K562 (cell line): ENCODE results near the gene ANO10. TPM values are rescaled to one million over a fixed set of nuclear protein-coding genes. Genes with fewer than 3 reads are reported as not detected.

Experiments used
- CREB5 ChIP-seq: fragments of 250-450 bp; sonication (Bioruptor Pico); IDR thresholded peaks from 2 replicates; pipeline ENCODE4 v1.5.0; 2020; ENCODE audit warnings: mild to moderate bottlenecking
- HBP1 ChIP-seq: fragments of 450-650 bp; formaldehyde crosslinking; IDR thresholded peaks from 2 replicates; pipeline ENCODE4 v1.4.0; 2022; ENCODE audit warnings: missing genetic modification characterization
- HDAC6 ChIP-seq: IDR thresholded peaks from 2 replicates; pipeline ENCODE4 v1.6.1; 2012; ENCODE audit warnings: low read depth, mild to moderate bottlenecking, control low read depth, inconsistent platforms, low read length, moderate library complexity
- MAZ ChIP-seq, 2 experiments: fragments of 450-650 bp in 1 of 2; sonication (generic) in 1 of 2; formaldehyde crosslinking; IDR thresholded peaks in 1 of 2; conservative IDR thresholded peaks in 1 of 2; 2 replicates each; pipeline versions ENCODE4 v1.4.0 to v1.5.0; 2020; ENCODE audit warnings: mild to moderate bottlenecking in 1 of 2, missing genetic modification reagents in 1 of 2
- MTA2 ChIP-seq: fragments of 450-650 bp; IDR thresholded peaks from 2 replicates; pipeline ENCODE4 v1.6.1; 2016; ENCODE audit warnings: low read depth
- PRDM10 ChIP-seq: fragments of 450-650 bp; IDR thresholded peaks from 2 replicates; pipeline ENCODE4 v1.6.1; 2018; ENCODE audit not compliant: partially characterized antibody
- PRMT5 ChIP-seq: sonication (generic); formaldehyde crosslinking; IDR thresholded peaks from 2 replicates; pipeline ENCODE4 v1.5.0; 2020; ENCODE audit warnings: missing genetic modification reagents
- RNF219 ChIP-seq: fragments of 250-450 bp; sonication (Bioruptor Pico); IDR thresholded peaks from 2 replicates; pipeline ENCODE4 v1.5.0; 2022; ENCODE audit warnings: mild to moderate bottlenecking
- TFAP4 ChIP-seq: sonication (generic); formaldehyde crosslinking; IDR thresholded peaks from 2 replicates; pipeline ENCODE4 v1.8.0; 2022; ENCODE audit warnings: missing genetic modification reagents, mild to moderate bottlenecking, moderate library complexity, borderline replicate concordance
- VEZF1 ChIP-seq: fragments of 200-800 bp; sonication (Bioruptor generic); IDR thresholded peaks from 2 replicates; pipeline ENCODE4 v1.6.1; 2017; ENCODE audit warnings: missing genetic modification characterization, missing compliant biosample characterization
- YY1 ChIP-seq, 3 experiments: IDR thresholded peaks; 2 replicates each; pipeline ENCODE4 v1.6.1; 2011; ENCODE audit warnings: low read length in 2 of 3, mild to moderate bottlenecking in 2 of 3, moderate library complexity in 2 of 3, borderline replicate concordance in 1 of 3, control low read depth in 1 of 3, low read depth in 1 of 3; ENCODE audit not compliant: insufficient read depth in 3 of 3, insufficient replicate concordance in 2 of 3, control insufficient read depth in 1 of 3, insufficient read length in 1 of 3; ENCODE audit errors: extremely low read depth in 1 of 3
- ZNF23 ChIP-seq: fragments of 250-450 bp; sonication (Bioruptor Pico); IDR thresholded peaks from 2 replicates; pipeline ENCODE4 v1.4.0; 2020; ENCODE audit warnings: mild to moderate bottlenecking
- ZNF253 ChIP-seq: fragments of 250-450 bp; sonication (Bioruptor Pico); conservative IDR thresholded peaks from 2 replicates; pipeline ENCODE4 v1.6.1; 2021; ENCODE audit warnings: mild to moderate bottlenecking
- polyA plus RNA-seq, 8 experiments: library from polyadenylated mRNA; depleted of rRNA in 4 of 8; stranded (reverse) in 5 of 8; unstranded in 3 of 8; fragments of >200 nt; fragmentation: Nextera tagmentation in 2 of 8; fragmentation: Illumina TruSeq in 1 of 8; extraction: Ambion mirVana in 2 of 8; extraction: Trizol in 1 of 8; gene quantifications; 2 replicates each; pipeline versions ENCODE4 v1.2.1 to v1.2.3, GENCODE V29; 2011 to 2014; ENCODE audit warnings: inconsistent platforms in 1 of 8, missing spikeins in 1 of 8
- total RNA-seq, 7 experiments: library from RNA; depleted of rRNA in 6 of 7; stranded (reverse); fragments of >200 nt in 6 of 7; fragmentation: Illumina TruSeq in 2 of 7; extraction: Trizol in 2 of 7; gene quantifications; 2 replicates each; pipeline versions ENCODE4 v1.2.1 to v1.2.3, GENCODE V29; 2011 to 2021; ENCODE audit warnings: low replicate concordance in 1 of 7

Gene ANO10
- total and polyA plus RNA-seq, 9 of the 15 experiments (the other 6 are each of a cell fraction or from before 2014, with no cell fraction given), result 6.4 to 46.0 (median 32.3) TPM

- TF ChIP-seq MAZ (CRISPR knock-in tag; conservative IDR thresholded peaks at IDR 0.05 in 1 of 2, IDR thresholded peaks at IDR 0.05 in 1 of 2), result peak in 1 of 2 experiments; percentile 98; a peak in 2 of 4 replicates
- TF ChIP-seq CREB5, result peak; percentile 96
- TF ChIP-seq MTA2, result peak; percentile 47; the same call in 1 of the 2 replicates
- peak; percentile 91 for TF ChIP-seq ZNF23 (CRISPR knock-in tag)
- peak; percentile 93 for TF ChIP-seq RNF219 (CRISPR knock-in tag)
- TF ChIP-seq PRMT5, result no peak
- peak; percentile 97 for TF ChIP-seq HBP1 (CRISPR knock-in tag)
- TF ChIP-seq VEZF1 (CRISPR knock-in tag), result peak; percentile 71
- TF ChIP-seq TFAP4, result peak; percentile 50; the same call in 1 of the 2 replicates
- peak in 1 of 3 experiments; percentile 69 for TF ChIP-seq YY1 (IDR thresholded peaks at IDR 0.05; ENCODE audit: borderline replicate concordance in 1 of 3, control insufficient read depth in 1 of 3, extremely low read depth in 1 of 3, insufficient read depth in 3 of 3, insufficient read length in 1 of 3, insufficient replicate concordance in 2 of 3, low read depth in 1 of 3, low read length in 2 of 3)
- TF ChIP-seq HDAC6, result no peak
- peak; percentile 91 for TF ChIP-seq PRDM10
- no peak for TF ChIP-seq ZNF253
These were observed 37.6 kb downstream of the ANO10 start (continued) for GRCh38 chr3:43584043-43584826.
